ENCODE measurements around the gene ATRAID.
"Not testable (repeated sequence)": the region's sequence is repeated elsewhere in the genome, so short reads cannot be mapped to it uniquely, and the experiment has no call there.

ATRAID gene

GRCh38 chr2:27194538-27195354 lies 17.1 kb upstream of the ATRAID start:
- DNase-seq (ENCODE audit: low read depth), result no peak

- not testable (repeated sequence) for DNase-seq (ENCODE audit: low read depth)
These were observed 16.0 kb upstream of the ATRAID start for GRCh38 chr2:27195799-27196198.

GRCh38 chr2:27198068-27198467 lies 13.8 kb upstream of the ATRAID start:
- DNase-seq (ENCODE audit: low read depth), result not testable (repeated sequence)

- DNase-seq (ENCODE audit: low read depth), result no peak
These were observed 13.2 kb upstream of the ATRAID start for GRCh38 chr2:27198627-27199026.

- DNase-seq (ENCODE audit: low read depth), result no peak
These were observed 12.6 kb upstream of the ATRAID start for GRCh38 chr2:27199241-27199640.

GRCh38 chr2:27201675-27202074 lies 10.2 kb upstream of the ATRAID start:
- no peak for DNase-seq (ENCODE audit: low read depth)

GRCh38 chr2:27202854-27203253 lies 9.0 kb upstream of the ATRAID start:
- DNase-seq (ENCODE audit: low read depth), result no peak

- no peak for DNase-seq (ENCODE audit: low read depth)
These were observed 8.1 kb upstream of the ATRAID start for GRCh38 chr2:27203741-27204140.

- DNase-seq (ENCODE audit: low read depth), result no peak
These were observed 7.3 kb upstream of the ATRAID start for GRCh38 chr2:27204566-27204965.

GRCh38 chr2:27205206-27205605 lies 6.6 kb upstream of the ATRAID start:
- no peak for DNase-seq (ENCODE audit: low read depth)

- DNase-seq (ENCODE audit: low read depth), result no peak
These were observed 5.5 kb upstream of the ATRAID start for GRCh38 chr2:27206346-27206745.

- DNase-seq (ENCODE audit: low read depth), result no peak
These were observed 3.3 kb upstream of the ATRAID start for GRCh38 chr2:27208486-27209050.

GRCh38 chr2:27209621-27210401 lies 2.0 kb upstream of the ATRAID start:
- DNase-seq (ENCODE audit: low read depth), result no peak

- no peak for DNase-seq (ENCODE audit: low read depth)
These were observed 449 bp upstream of the ATRAID start for GRCh38 chr2:27211241-27211942.

- DNase-seq (ENCODE audit: low read depth), result no peak
These were observed 1.0 kb downstream of the ATRAID start for GRCh38 chr2:27212626-27213471.

GRCh38 chr2:27214941-27215340 lies 3.1 kb downstream of the ATRAID start:
- no peak for DNase-seq (ENCODE audit: low read depth)

- no peak for DNase-seq (ENCODE audit: low read depth)
These were observed 4.7 kb downstream of the ATRAID start for GRCh38 chr2:27216416-27217137.

- peak; percentile 83 for DNase-seq (ENCODE audit: low read depth)
These were observed 5.6 kb downstream of the ATRAID start, which contains the start of gene CAD for GRCh38 chr2:27217173-27218121. Gene CAD, plus strand, starts transcription at chr2:27217369. Its CDS starts 183 bp downstream, at chr2:27217552.

GRCh38 chr2:27218614-27219013 lies 6.8 kb downstream of the ATRAID start:
- no peak for DNase-seq (ENCODE audit: low read depth)

All from stimulated activated CD4-positive, alpha-beta T cell treated with anti-CD3 and anti-CD28 coated beads, Interleukin-2, amount 100 ng/mL, for 4 hours (primary cell).